GM12865 (cell line): ENCODE data around the gene P2RX2.

Source experiments
- DNase-seq: peaks from one replicate; pipeline ENCODE4 v3.0.0; 2010; ENCODE audit warnings: low read depth
- H3K4me3 ChIP-seq: 2 replicates; pipeline ENCODE4 v1.5.1; 2011; ENCODE audit warnings: mild to moderate bottlenecking, low read depth, low read length, control low read depth
- CTCF ChIP-seq: IDR thresholded peaks from 2 replicates; pipeline ENCODE4 v1.5.1; 2011; ENCODE audit warnings: low read length, control low read depth, low read depth, inconsistent platforms; ENCODE audit not compliant: insufficient read depth; ENCODE audit errors: missing control alignments

P2RX2 gene

GRCh38 chr12:132648616-132649225, 30.1 kb downstream of the P2RX2 start:
- DNase-seq: no peak
- no peak for TF ChIP-seq CTCF
- H3K4me3 ChIP-seq: no peak overlapping the region

- H3K4me3 ChIP-seq: no peak overlapping the region
- TF ChIP-seq CTCF: no peak
- no peak for DNase-seq
Measured at GRCh38 chr12:132649226-132649945, 30.8 kb downstream of the P2RX2 start.

GRCh38 chr12:132651444-132652100, 33.0 kb downstream of the P2RX2 start:
- no peak for TF ChIP-seq CTCF
- no peak overlapping the region for H3K4me3 ChIP-seq
- no peak for DNase-seq

- TF ChIP-seq CTCF: no peak
- H3K4me3 ChIP-seq: no peak overlapping the region
- no peak for DNase-seq
Measured at GRCh38 chr12:132653567-132654290, 35.2 kb downstream of the P2RX2 start.

GRCh38 chr12:132657004-132657727, 38.6 kb downstream of the P2RX2 start:
- no peak for DNase-seq
- no peak for TF ChIP-seq CTCF
- H3K4me3 ChIP-seq: no peak overlapping the region

GRCh38 chr12:132658149-132658894, 39.7 kb downstream of the P2RX2 start:
- DNase-seq: no peak
- no peak overlapping the region for H3K4me3 ChIP-seq
- TF ChIP-seq CTCF: no peak
